ENCODE data around the gene CPNE5. TPM values are rescaled to one million over a fixed set of nuclear protein-coding genes. Genes with fewer than 3 reads are reported as not detected.

CPNE5 gene
- 1 to 10 TPM in 1 of 4 donors, under 1 TPM in 3; 0.19 to 1.3 (median 0.59) TPM for total RNA-seq

- no peak for TF ChIP-seq CTCF (IDR thresholded peaks at IDR 0.05; ENCODE audit: low read depth)
Measured at GRCh38 chr6:36838896-36839748, at the start of gene CPNE5. TSS of gene CPNE5 (minus strand) at chr6:36839444. CDS start at chr6:36839377, 67 bp downstream.

GRCh38 chr6:36888115-36888643 is 48.9 kb upstream of the CPNE5 start:
- no peak for TF ChIP-seq CTCF (IDR thresholded peaks at IDR 0.05; ENCODE audit: low read depth)

- TF ChIP-seq CTCF (IDR thresholded peaks at IDR 0.05; ENCODE audit: low read depth) = no peak
Measured at GRCh38 chr6:36886950-36887618, 47.8 kb upstream of the CPNE5 start.

- no peak for TF ChIP-seq CTCF (IDR thresholded peaks at IDR 0.05; ENCODE audit: low read depth)
Measured at GRCh38 chr6:36885461-36886401, 46.5 kb upstream of the CPNE5 start, which contains the start of gene C6orf89. TSS of gene C6orf89 (plus strand) at chr6:36885952. CDS start at chr6:36899445, 13,493 bp downstream.

GRCh38 chr6:36884610-36885009 is 45.4 kb upstream of the CPNE5 start:
- TF ChIP-seq CTCF (IDR thresholded peaks at IDR 0.05; ENCODE audit: low read depth) = no peak

- TF ChIP-seq CTCF (IDR thresholded peaks at IDR 0.05; ENCODE audit: low read depth) = no peak
Measured at GRCh38 chr6:36875250-36875633, 36.0 kb upstream of the CPNE5 start.

All from subcutaneous adipose tissue (tissue), 4 donors.